GM19240 (cell line): Measurements from ENCODE around the gene YARS1.

ENCODE experiments used
- DNase-seq: peaks from one replicate; pipeline ENCODE4 v3.0.0; 2011; ENCODE audit warnings: low spot score; ENCODE audit not compliant: insufficient read length

YARS1 gene

DNA sequence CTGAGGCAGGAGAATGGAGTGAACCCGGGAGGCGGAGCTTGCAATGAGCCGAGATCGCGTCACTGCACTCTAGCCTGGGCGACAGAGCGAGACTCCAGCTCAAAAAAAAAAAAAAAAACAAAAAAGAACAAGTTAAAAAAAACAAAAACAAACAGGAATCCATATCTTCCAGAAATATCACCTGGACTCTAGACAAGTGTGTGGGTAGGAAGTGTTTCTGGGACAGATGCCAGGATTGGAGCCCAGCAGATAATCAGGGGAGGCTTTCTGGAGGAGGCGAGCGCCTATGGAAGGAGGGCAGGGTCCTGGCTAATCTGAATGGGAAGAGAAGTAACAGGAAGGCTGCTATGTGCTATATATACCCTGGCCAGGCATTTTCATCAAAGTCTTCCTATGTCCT, 71.0 kb downstream of the YARS1 start:
- DNase-seq, result no peak

DNA sequence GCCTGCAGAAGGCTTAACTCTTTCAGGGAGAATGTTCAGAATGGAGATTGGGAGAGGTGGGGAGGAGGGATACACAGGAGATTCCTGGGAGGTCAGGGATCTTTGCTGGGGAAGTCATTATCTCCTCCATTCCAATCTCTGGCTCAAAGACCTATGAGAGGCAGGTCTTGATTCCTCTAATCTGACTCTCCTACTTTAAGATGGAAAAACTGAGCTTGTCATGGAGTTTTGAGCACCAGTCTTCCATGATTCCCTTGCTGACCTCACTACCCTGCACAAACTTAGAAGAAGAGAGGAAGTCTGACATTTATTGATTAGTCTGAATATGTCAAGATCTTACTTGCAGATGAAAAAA, 73.1 kb downstream of the YARS1 start:
- DNase-seq, result no peak

DNA sequence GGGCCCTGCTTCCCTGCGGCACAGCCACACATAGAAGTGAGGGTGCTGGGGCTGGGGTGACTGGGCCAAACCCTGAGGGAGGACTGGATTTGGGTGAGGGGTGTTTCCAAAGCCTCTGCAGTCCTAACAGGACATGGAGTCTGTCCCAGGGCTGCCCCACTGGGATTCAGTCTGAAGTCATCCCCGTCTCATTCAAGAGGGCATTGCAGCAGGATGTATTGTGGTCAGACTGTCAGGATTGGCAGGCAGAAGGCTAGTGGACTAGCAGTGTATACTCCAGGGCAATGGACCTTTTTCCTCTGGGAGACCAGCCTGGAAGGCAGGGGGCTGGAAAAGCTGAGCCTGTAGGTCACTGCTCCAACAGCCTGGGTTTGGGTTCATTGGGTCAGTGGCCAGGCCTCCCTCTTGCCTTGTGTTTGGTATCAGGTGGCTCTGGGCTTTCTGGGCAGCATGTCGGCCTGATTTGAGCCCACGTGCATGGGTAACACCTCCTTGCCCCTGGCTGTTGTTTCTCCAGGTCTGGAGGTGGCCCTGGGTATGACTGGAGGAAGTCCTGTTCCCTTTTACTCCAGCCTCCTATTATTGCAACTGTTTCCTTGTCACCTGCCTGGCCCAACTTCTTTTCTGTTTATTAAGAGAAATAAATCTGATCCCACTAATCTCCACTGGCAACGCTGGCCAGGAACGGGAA, 73.6 kb downstream of the YARS1 start:
- no peak for DNase-seq

DNA sequence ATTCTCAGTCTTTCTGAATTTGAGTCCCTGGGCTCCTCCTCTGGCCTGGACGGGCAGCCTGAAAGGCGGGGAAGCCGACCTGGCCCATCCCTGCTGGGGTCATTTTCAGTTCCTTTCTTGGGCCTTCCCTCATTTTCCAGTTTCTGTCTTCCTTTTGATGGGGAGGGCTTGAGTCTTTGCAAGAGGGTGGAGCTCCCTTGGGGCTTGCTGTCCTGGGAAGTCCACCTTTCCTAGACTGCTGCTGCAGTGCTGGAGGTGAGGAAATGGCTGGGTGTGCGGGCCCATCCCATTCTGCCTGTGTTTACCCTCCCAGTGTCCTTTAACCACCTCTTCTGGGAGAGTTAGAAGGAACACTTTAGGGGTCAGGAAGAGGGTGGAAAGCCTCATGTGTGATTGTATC, 74.2 kb downstream of the YARS1 start:
- DNase-seq, result no peak

DNA sequence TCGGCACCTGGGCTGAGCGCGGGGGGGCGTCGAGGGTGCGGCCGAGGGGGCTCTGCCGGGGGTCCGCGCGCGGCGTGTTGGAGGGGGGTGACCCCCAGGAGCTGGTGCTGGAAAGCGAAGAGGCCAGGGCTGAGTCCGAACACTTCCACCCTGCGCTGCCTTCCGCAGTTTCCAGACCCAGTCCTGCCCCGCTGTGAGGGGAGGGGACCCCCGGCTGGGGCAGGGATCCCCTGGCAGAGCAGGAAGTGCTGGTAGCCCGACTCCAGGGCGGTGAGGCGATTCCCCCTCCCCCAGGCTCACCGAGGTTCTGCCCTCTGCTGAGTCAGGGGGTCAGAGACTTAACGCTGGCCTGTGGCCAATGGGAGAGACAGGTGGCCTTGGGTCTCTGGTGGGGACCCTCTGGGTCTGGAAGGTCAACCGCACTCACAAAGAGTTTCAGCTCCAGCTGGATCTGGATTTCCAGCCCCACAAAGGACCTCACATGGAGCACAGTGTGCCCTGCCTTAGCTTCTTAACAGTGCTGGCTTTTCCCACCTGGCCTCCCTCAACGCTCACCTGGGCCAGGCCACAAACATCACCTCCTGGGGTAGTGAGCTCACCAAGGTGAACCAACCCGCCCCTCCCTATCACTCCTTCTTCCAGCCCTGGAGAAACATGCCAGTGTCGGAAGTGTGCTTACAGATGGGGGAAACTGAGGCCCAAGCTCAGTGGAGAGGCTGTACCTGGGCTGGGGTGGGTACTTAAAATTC, 74.8 kb downstream of the YARS1 start:
- DNase-seq, result no peak

DNA sequence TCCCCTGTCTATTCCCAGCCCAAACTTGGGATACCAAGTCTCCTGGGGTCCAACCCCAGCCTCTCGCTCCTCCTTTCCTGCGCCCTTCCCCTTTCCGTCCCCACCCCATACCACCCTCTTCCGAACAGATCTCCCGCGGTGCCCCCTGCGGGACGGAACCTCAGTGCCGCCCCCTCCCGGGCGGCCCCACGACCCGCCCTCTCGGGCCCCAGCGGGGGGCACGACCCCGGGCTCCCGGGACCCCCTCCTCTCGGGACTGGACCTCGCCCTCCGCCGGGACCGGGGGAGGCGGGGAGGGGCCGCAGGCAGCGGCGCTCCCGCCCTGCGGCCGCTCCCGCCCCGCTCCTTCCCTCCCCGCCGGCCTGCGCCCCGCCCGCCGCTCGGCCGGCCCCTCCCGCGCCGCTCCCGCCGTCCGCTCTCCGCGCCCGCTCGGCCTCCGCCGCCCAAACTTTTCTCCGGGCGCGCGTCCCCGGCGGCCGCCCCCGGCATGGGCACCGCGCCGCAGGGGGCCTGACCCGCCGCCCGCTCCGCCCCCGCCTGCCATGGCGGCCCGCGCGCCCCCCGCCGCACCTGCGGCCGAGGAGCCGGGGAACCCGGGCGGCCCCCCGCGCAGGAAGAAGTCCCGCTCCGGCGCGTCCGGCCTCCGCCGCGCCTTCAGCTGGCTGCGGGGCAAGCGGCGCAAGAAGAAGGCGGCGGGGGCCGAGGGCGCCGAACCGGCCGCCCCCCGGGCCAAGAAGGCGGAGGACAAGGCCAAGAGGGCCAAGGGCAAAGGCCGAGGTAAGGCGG, 75.6 kb downstream of the YARS1 start:
- no peak for DNase-seq

DNA sequence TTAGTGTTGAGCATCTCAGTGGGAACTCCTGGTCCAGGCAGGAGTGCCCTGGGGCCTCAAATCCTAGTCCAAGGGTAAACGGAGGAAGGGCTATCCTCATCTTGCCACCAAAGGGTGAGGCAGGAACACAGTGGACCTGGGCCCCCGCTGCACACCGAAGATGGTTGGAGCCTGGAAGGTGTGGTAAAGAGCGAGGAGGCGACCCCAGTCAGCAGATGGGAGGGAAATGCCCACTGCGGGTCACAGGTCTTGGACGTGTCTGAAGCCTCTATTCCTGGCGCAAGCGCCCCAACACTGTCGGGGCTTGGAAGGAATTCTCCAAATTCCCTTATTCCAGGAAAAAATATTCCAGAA, 76.1 kb downstream of the YARS1 start:
- DNase-seq, result no peak

DNA sequence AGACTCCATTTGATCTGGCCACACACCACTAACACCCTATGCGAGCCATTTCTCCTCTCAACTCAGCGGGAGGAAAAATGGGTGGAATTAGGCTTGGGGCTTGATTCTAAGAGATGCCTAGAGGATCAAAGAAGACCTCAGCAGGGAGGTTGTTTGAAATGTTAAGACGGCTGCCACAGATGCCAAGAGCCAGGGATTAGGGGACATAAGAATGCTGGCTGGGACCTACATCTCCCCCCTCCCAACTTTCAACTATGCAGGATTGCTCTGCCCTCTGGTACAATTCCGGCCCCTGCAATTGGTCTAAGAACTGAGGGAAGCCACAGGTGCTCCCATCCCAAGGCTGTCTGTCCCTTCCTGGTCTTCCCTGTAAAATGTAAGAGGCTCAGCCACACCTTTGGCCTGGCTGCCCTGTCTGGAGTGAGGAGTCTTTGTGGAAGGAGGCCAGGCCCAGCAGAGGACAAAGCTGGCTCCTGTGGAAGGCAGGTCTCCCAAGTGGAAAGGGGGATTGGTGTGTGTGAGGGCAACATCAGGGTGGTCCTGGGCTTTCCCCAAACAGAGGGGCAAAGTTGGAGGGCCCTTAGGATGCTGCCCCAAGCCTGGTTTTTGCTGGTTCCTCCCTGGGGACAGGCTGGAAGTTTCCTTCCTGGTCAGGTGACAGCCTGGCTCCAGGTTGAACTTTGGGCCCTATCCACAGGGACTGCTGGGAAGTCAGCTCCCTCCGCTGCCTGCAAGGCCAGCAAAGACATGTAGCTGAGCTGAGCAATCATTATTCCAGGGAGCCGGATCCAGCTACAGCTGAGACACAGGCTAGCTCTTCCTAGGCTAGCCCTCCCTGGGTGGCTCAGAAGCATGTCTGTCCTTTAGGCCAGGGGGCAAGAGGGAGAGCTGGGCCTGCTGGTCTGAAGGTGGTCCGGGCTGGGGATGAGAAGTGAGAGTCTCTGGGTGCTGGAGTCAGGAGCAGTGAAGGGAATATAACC, 80.1 kb downstream of the YARS1 start:
- no peak for DNase-seq

DNA sequence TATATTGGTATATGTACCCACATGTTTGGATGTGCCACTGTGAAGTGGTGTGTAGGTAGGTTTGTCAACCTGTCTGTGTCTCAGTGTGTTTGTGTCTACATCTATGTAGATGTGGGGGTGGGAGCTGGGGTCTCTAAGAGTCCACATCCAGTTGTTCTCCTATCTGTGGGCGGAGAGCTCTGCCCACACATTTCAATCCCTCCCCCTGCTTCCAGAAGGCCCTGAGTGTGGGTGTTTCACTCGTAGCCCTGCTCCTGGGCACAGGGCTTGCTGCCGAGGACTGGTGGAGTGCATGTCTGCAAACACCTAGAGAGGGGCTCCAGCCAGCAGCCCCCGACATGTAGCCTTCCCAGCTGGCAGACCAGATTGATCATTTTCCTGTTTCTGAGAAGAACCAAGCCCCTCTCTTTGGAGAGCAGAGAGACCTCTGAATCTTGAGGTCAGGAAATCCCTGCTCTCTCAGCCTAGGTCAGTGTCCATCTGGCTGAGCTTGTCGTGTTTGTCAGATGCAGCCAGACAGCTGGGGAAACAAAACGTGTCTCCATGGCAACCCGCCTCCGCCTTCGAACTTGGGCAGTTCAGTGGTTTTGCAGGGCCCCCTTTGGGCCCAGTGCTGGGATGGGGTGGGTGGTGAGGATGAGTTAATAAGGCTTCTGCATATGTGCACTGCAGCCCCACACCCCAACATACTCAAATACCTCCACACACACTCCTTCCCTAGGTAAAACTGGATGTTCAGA, 83.4 kb downstream of the YARS1 start:
- DNase-seq, result no peak

DNA sequence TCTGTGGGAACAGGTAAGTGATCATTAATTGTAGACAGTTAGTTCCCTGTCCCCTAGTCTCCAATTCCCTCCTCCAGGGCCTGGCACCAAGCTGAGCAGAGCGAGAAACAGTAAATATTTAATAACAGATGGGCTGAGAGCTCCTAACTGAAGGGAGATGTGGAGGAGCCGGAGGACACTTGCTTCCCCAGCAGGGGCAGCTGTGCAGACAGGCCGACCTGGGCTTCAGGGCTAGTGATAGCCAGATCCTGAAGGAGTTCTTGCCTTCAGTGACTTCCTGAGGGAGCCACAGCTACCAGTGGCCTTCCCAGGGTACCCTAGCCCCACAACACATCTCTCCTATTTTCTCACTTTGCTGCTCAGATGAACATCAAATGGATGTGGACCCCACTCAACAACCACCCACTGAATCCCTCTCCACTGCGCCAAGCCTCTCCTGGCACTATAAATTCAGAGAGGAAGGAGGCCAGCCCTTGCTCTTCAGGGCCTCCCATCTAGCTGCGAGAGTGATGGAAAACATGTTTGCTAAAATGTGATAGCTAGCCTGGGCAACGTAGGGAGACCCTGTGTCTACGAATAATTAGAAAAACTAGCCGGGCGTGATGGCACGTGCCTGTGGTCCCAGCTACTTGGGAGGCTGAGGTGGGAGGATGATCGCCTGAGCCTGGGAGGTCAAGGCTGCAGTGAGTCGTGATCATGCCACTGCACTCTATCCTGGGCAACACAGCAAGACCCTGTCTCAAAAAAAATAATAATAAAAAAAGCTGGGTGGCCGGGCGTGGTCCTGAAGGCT, 87.7 kb downstream of the YARS1 start:
- DNase-seq, result no peak

DNA sequence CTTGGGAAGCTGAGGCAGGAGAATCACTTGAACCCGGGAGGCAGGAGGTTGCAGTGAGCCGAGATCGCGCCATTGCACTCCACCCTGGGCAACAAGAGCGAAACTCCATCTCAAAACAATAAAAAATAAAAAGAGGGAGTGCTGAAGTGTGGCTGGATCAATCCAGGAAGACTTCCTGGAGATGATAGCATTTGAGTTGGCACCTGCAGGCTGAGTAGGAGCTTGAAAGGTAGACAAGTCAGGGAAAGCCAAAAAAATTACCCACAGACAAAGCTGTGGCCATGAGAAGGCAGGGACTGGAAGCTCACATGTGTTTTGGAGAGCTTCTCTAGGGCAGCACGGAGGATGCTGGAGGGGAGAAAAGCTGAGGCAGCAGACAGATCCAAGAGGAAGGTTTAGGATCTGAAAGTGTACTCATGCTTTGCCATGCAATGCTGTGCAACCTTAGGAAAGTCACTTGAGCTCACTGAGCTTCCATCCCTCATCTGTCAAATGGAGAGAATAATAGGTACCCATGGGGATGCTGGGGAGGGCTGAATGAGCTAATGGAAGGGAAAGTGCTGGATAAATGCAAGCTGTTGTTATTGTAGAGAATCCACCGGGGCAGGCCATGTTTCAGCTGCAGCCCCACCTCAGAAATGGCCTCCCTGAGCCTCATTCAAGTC, 88.6 kb downstream of the YARS1 start:
- DNase-seq, result no peak

DNA sequence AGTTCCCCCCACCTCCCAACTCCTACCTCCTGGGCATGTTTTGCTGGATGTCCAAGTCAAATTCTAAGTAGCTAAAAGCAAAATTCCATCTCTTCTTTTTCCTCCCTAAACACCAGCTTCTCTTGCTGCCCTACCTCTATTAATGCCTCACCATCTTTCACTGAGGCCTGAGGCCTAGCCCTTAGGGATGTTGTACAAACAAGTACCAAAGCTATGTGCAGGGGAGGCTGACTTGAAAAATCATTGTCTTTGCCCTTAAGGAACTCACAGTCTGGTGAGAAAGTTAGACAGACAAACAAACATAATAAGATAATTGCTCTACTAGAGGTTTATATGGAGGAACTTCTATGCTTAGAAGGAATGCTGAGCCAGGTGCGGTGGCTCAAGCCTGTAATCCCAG, 89.3 kb downstream of the YARS1 start:
- no peak for DNase-seq

DNA sequence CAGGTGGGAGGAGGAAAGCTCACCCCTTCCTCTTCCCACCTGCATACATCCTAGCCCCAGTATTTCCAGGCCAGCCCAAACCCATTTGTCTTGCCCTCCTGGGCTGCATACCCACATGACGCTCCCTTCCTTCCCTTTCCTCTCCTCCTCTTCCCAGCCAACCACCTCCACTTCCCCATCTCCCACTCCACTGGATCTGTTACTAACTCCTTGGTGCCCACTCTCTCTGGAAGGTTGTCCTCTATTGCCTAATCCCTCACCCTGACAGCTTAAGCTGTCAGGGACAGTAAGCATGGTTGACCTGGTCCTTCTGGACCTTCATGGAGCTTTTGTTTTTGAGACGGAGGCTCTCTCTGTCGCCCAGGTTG, 91.6 kb downstream of the YARS1 start:
- DNase-seq, result no peak
